Measurements from ENCODE around the gene TRAPPC1. TPM values are rescaled to one million over a fixed set of nuclear protein-coding genes. Genes with fewer than 3 reads are reported as not detected.

Gene TRAPPC1
- total and polyA plus RNA-seq, 4 experiments from 2014 or later = 116 to 240 (median 178) TPM

GRCh38 chr17:7940743-7941142 lies 9.0 kb upstream of the TRAPPC1 start:
- ChIA-PET POLR2A (ENCODE audit: partially characterized antibody) (interaction anchor here (0.6 to 2.1 kb wide), 3 partner anchors 9 to 307 kb away, joined by 3 to 7 read pairs (median 6); partner anchors contain the start of genes CNTROB, CTC1, RNF227 and TRAPPC1), CTCF (ENCODE audit: partially characterized antibody) (interaction anchor here (1.0 to 1.1 kb wide), 2 partner anchors 8 to 47 kb away, joined by 3 to 4 read pairs; no protein-coding TSS in a partner anchor)
- peaks cover 0 to 1% (median 0%) of the 10 kb centered on the region in 8 donors for H3K9me3 Mint-ChIP-seq

GRCh38 chr17:7940034-7940433 lies 8.3 kb upstream of the TRAPPC1 start:
- no peak for DNase-seq
- Histone ChIP-seq H3K36me3 (ENCODE audit: insufficient read depth, low read length) (peaks cover 31% of the 10 kb centered on the region), H3K27ac (ENCODE audit: low read depth, low read length) (no peak overlapping the region), H3K27me3 (ENCODE audit: insufficient read depth, low read length) (no peaks in the 10 kb centered on the region), H3K9me3 (ENCODE audit: control insufficient read depth in 1 of 2, low read length in 2 of 2) (no peaks in the 10 kb centered on the region), H3K4me1 (ENCODE audit: insufficient read depth, low read length) (no peaks in the 10 kb centered on the region), H3K4me3 (ENCODE audit: low read length in 2 of 2) (no peak overlapping the region)
- Mint-ChIP-seq H3K9me3 (peaks cover 0 to 1% (median 0%) of the 10 kb centered on the region in 8 donors), H3K4me3 (no peak overlapping the region), H3K27me3 (no peaks in the 10 kb centered on the region), H3K36me3 (peaks cover 53 to 60% of the 10 kb centered on the region in 2 donors), H3K4me1 (peaks cover 0 to 8% (median 5%) of the 10 kb centered on the region in 4 donors), H3K27ac (peak overlapping the region in 1 of 7 donors; percentile 82)
- ChIA-PET CTCF (ENCODE audit: partially characterized antibody) (interaction anchor here (1.1 kb wide), 1 partner anchor 7 kb away, joined by 3 read pairs; no protein-coding TSS in a partner anchor), POLR2A (ENCODE audit: partially characterized antibody) (interaction anchor here (0.6 to 2.1 kb wide), 3 partner anchors 8 to 308 kb away, joined by 3 to 7 read pairs (median 6); partner anchors contain the start of genes CNTROB, CTC1, RNF227 and TRAPPC1)
- intact Hi-C loops (cut with micrococcal nuclease) = no loop called here

More at GRCh38 chr17:7940743-7941142, 9.0 kb upstream of the TRAPPC1 start:
- Histone ChIP-seq H3K36me3 (ENCODE audit: insufficient read depth, low read length) (peaks cover 31% of the 10 kb centered on the region), H3K4me3 (ENCODE audit: low read length in 2 of 2) (no peak overlapping the region), H3K27me3 (ENCODE audit: insufficient read depth, low read length) (no peaks in the 10 kb centered on the region), H3K9me3 (ENCODE audit: control insufficient read depth in 1 of 2, low read length in 2 of 2) (no peaks in the 10 kb centered on the region), H3K4me1 (ENCODE audit: insufficient read depth, low read length) (no peaks in the 10 kb centered on the region), H3K27ac (ENCODE audit: low read depth, low read length) (no peak overlapping the region)
- Mint-ChIP-seq H3K27ac (no peak overlapping the region), H3K27me3 (no peaks in the 10 kb centered on the region), H3K4me3 (no peak overlapping the region), H3K36me3 (peaks cover 49 to 61% of the 10 kb centered on the region in 2 donors), H3K4me1 (peaks cover 0 to 5% (median 3%) of the 10 kb centered on the region in 4 donors)
- intact Hi-C loops (cut with micrococcal nuclease) = no loop called here
- no peak for DNase-seq

DNA sequence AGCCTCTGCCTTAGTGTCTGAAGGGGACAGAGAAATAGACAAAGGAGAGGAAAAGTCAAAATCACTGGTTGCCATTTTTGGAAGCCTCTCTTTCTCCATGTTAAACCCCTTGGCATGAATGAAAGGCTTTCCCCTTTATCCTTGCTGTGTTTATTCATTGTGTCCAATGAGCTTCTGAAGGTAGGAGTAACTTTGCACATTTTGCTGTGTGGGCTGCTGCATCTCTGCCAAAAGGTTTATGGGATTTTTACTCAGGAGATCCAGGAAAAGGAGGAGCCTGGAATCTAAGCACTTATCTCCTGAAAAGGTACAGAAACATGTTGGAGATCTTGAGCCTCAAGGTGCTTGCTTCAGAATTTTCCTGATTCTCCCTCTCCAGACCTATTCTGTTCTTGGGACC lies 4.1 kb upstream of the TRAPPC1 start:
- Mint-ChIP-seq H3K9me3 (peaks cover 0 to 1% (median 0%) of the 10 kb centered on the region in 8 donors), H3K4me1 (peaks cover 25 to 39% (median 29%) of the 10 kb centered on the region in 4 donors), H3K4me3 (peak overlapping the region in 1 of 8 donors; percentile 31), H3K27me3 (no peaks in the 10 kb centered on the region), H3K36me3 (peaks cover 35 to 44% of the 10 kb centered on the region in 2 donors), H3K27ac (no peak overlapping the region)
- ChIA-PET CTCF (ENCODE audit: partially characterized antibody) (interaction anchor here (1.5 to 8.0 kb wide), 4 partner anchors 8 to 73 kb away, joined by 6 to 83 read pairs (median 12); no protein-coding TSS in a partner anchor), POLR2A (ENCODE audit: partially characterized antibody) (interaction anchor here (1.2 to 7.0 kb wide), 2 partner anchors 19 to 55 kb away, joined by 3 to 116 read pairs; partner anchors contain the start of gene RNF227)
- H3K4me3 ChIP-seq (ENCODE audit: low read length in 2 of 2) = no peak overlapping the region
- no peaks in the 10 kb centered on the region for H3K27me3 ChIP-seq (ENCODE audit: insufficient read depth, low read length)
- H3K9me3 ChIP-seq (ENCODE audit: control insufficient read depth in 1 of 2, low read length in 2 of 2) = no peaks in the 10 kb centered on the region
- H3K36me3 ChIP-seq (ENCODE audit: insufficient read depth, low read length) = peaks cover 10% of the 10 kb centered on the region
- no peak for DNase-seq
- intact Hi-C loops (cut with micrococcal nuclease) = no loop called here
- H3K27ac ChIP-seq (ENCODE audit: low read depth, low read length) = no peak overlapping the region
- peaks cover 21% of the 10 kb centered on the region for H3K4me1 ChIP-seq (ENCODE audit: insufficient read depth, low read length)

- H3K27me3 Mint-ChIP-seq = no peaks in the 10 kb centered on the region
- intact Hi-C loops (cut with micrococcal nuclease) = loop anchor here (1.0 to 5.0 kb wide), 9 partner anchors 11 to 450 kb away; partner anchors contain the start of genes KDM6B, NAA38, RANGRF and RPL26
- H3K9me3 Mint-ChIP-seq = no peaks in the 10 kb centered on the region
- Histone ChIP-seq H3K4me1 (ENCODE audit: insufficient read depth, low read length) (peaks cover 33% of the 10 kb centered on the region), H3K9me3 (ENCODE audit: control insufficient read depth in 1 of 2, low read length in 2 of 2) (no peaks in the 10 kb centered on the region), H3K27me3 (ENCODE audit: insufficient read depth, low read length) (no peaks in the 10 kb centered on the region), H3K36me3 (ENCODE audit: insufficient read depth, low read length) (no peaks in the 10 kb centered on the region), H3K4me3 (ENCODE audit: low read length in 2 of 2) (peak overlapping the region; percentile 84 to 100), H3K27ac (ENCODE audit: low read depth, low read length) (peak overlapping the region; percentile 85)
- H3K4me1 Mint-ChIP-seq = peaks cover 33 to 58% (median 42%) of the 10 kb centered on the region in 4 donors
- H3K36me3 Mint-ChIP-seq = peaks cover 21 to 33% of the 10 kb centered on the region in 2 donors
- CTCF ChIA-PET (ENCODE audit: partially characterized antibody) = interaction anchor here (0.7 to 8.0 kb wide), 14 partner anchors 8 to 344 kb away, joined by 3 to 83 read pairs (median 4); partner anchors contain the start of genes ALOXE3, RNF227 and TP53
- POLR2A ChIA-PET (ENCODE audit: partially characterized antibody) = interaction anchor here (1.0 to 7.0 kb wide), 17 partner anchors 8 to 290 kb away, joined by 3 to 116 read pairs (median 10); partner anchors contain the start of genes CYB5D1, KDM6B, NAA38 and RNF227
- peak overlapping the region; percentile 88 to 100 (median 98) for H3K27ac Mint-ChIP-seq
- peak in 2 of 5 donors; percentile 11 to 56 for DNase-seq
- H3K4me3 Mint-ChIP-seq = peak overlapping the region; percentile 94 to 100 (median 98)
Observed at GRCh38 chr17:7932949-7933348, 1.2 kb upstream of the TRAPPC1 start.

- Histone ChIP-seq H3K9me3 (ENCODE audit: control insufficient read depth in 1 of 2, low read length in 2 of 2) (no peaks in the 10 kb centered on the region), H3K4me3 (ENCODE audit: low read length in 2 of 2) (peak overlapping the region; percentile 84 to 100), H3K27me3 (ENCODE audit: insufficient read depth, low read length) (no peaks in the 10 kb centered on the region), H3K36me3 (ENCODE audit: insufficient read depth, low read length) (no peaks in the 10 kb centered on the region), H3K4me1 (ENCODE audit: insufficient read depth, low read length) (peaks cover 33% of the 10 kb centered on the region), H3K27ac (ENCODE audit: low read depth, low read length) (peak overlapping the region; percentile 85)
- Mint-ChIP-seq H3K4me1 (peaks cover 34 to 58% (median 44%) of the 10 kb centered on the region in 4 donors), H3K27ac (peak overlapping the region; percentile 88 to 100 (median 98)), H3K9me3 (no peaks in the 10 kb centered on the region), H3K36me3 (peaks cover 21 to 34% of the 10 kb centered on the region in 2 donors), H3K4me3 (peak overlapping the region; percentile 94 to 100 (median 98)), H3K27me3 (no peaks in the 10 kb centered on the region)
- intact Hi-C loops (cut with micrococcal nuclease) = loop anchor here (1.0 to 5.0 kb wide), 9 partner anchors 10 to 450 kb away; partner anchors contain the start of genes KDM6B, NAA38, RANGRF and RPL26
- ChIA-PET CTCF (ENCODE audit: partially characterized antibody) (interaction anchor here (0.6 to 8.0 kb wide), 14 partner anchors 8 to 343 kb away, joined by 3 to 83 read pairs (median 4); partner anchors contain the start of genes ALOXE3 and RNF227), POLR2A (ENCODE audit: partially characterized antibody) (interaction anchor here (0.9 to 7.0 kb wide), 23 partner anchors 8 to 626 kb away, joined by 3 to 116 read pairs (median 6); partner anchors contain the start of genes CYB5D1, KDM6B, NAA38 and RNF227)
- peak in 2 of 5 donors; percentile 30 to 44 for DNase-seq
Observed at GRCh38 chr17:7932483-7932891, 741 bp upstream of the TRAPPC1 start.

DNA sequence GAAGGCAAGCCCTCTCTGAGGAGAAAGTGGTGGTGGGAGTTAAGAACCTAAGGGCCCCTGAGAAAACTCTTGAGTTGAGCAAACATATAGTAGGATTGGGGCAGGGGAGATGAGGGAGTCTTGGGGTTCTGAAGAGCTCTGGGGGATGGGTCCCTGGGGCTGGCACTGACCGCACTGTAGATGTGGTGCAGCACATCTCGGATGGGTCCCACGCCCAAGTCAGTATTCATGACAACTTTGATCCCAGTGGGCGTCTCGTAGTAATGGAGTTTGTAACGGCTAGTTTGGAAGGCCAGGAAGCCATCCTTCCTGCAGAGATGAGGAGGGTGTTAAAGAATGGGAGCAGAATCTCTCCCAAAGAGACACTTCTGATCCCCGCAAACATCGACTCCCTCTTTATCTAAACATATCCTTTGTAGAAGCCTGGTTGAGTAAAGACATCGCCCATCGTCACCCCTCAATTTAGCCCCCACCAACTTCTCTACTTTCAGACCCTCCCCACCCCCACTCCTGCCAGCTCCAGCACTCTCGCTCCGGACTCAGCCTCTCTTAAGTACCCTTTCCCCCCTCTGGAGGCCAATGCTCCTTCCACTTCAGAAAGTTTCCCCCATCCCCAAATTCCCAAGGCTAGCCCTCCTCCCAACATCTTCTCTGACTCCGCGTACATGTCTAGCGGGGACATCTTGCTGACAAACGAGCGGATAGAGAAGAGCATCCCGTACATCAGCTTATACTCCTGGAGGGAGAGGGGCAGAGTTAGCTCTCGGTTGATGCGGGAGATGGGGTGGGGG lies 710 bp downstream of the TRAPPC1 start:
- Mint-ChIP-seq H3K4me3 (peak overlapping the region; percentile 94 to 100 (median 98)), H3K36me3 (peaks cover 10 to 23% of the 10 kb centered on the region in 2 donors), H3K27me3 (no peaks in the 10 kb centered on the region), H3K9me3 (no peaks in the 10 kb centered on the region), H3K4me1 (peaks cover 32 to 54% (median 44%) of the 10 kb centered on the region in 4 donors), H3K27ac (peak overlapping the region; percentile 88 to 100 (median 98))
- H3K4me1 ChIP-seq (ENCODE audit: insufficient read depth, low read length) = peaks cover 33% of the 10 kb centered on the region
- H3K4me3 ChIP-seq (ENCODE audit: low read length in 2 of 2) = peak overlapping the region; percentile 84 to 100
- no peaks in the 10 kb centered on the region for H3K27me3 ChIP-seq (ENCODE audit: insufficient read depth, low read length)
- DNase-seq = no peak
- H3K9me3 ChIP-seq (ENCODE audit: control insufficient read depth in 1 of 2, low read length in 2 of 2) = no peaks in the 10 kb centered on the region
- CTCF ChIA-PET (ENCODE audit: partially characterized antibody) = interaction anchor here (0.7 to 8.0 kb wide), 11 partner anchors 9 to 148 kb away, joined by 3 to 83 read pairs (median 4); partner anchors contain the start of gene RNF227
- H3K27ac ChIP-seq (ENCODE audit: low read depth, low read length) = peak overlapping the region; percentile 85
- POLR2A ChIA-PET (ENCODE audit: partially characterized antibody) = interaction anchor here (0.5 to 7.0 kb wide), 20 partner anchors 8 to 625 kb away, joined by 3 to 116 read pairs (median 7); partner anchors contain the start of genes CYB5D1, KDM6B, NAA38 and RNF227
- H3K36me3 ChIP-seq (ENCODE audit: insufficient read depth, low read length) = no peaks in the 10 kb centered on the region
- intact Hi-C loops (cut with micrococcal nuclease) = loop anchor here (5.0 kb wide), 3 partner anchors 36 to 356 kb away; partner anchors contain the start of gene RANGRF

All from CD4-positive, alpha-beta memory T cell (primary cell).